PC-3 (cell line): ENCODE data around the gene MLANA. TPM values are rescaled to one million over a fixed set of nuclear protein-coding genes. Genes with fewer than 3 reads are reported as not detected.

Experiments
- ATAC-seq: fragments of 200-7000 bp; cut with Tn5 transposase; 2 replicates; pipeline ENCODE4 v1.9.1; 2020; ENCODE audit warnings: mild to moderate bottlenecking, moderate library complexity
- BruUV-seq: library from RNA; stranded (reverse); fragments of 400-500 nt; replicated peaks from 2 replicates; lab custom pipeline; 2021; lab: Mats Ljungman, UMichigan
- CTCF ChIA-PET: fragments of 300-600 bp; sonication (Branson Sonifier 250); formaldehyde crosslinking; loops from one replicate; lab custom pipeline; 2022; ENCODE audit warnings: antibody characterized with exemption; lab: Charles Lee
- POLR2A ChIA-PET: fragments of 300-600 bp; sonication (Branson Sonifier 250); formaldehyde crosslinking; loops from one replicate; lab custom pipeline; 2022; ENCODE audit warnings: antibody characterized with exemption; ENCODE audit not compliant: unreplicated experiment; lab: Charles Lee
- DNase-seq: peaks from one replicate; pipeline ENCODE4 v3.0.0-alpha.2; 2015
- H2AFZ ChIP-seq: fragments of 300-600 bp; sonication (generic); 2 replicates; pipeline ENCODE4 v1.6.0; 2016; ENCODE audit warnings: antibody characterized with exemption, low read length
- H3F3A ChIP-seq: fragments of 300-600 bp; sonication (generic); one replicate; pipeline ENCODE4 v1.6.0; 2017; ENCODE audit warnings: antibody characterized with exemption, low read length, control low read depth, mild to moderate bottlenecking; ENCODE audit not compliant: unreplicated experiment
- H3K27ac ChIP-seq: fragments of 300-600 bp; sonication (generic); 2 replicates; pipeline ENCODE4 v1.5.1; 2016; ENCODE audit warnings: mild to moderate bottlenecking, low read length
- H3K27me3 ChIP-seq: fragments of 300-600 bp; sonication (generic); 2 replicates; pipeline ENCODE4 v1.6.1; 2016; ENCODE audit warnings: low read length, mixed read lengths
- H3K36me3 ChIP-seq: fragments of 300-600 bp; sonication (generic); 2 replicates; pipeline ENCODE4 v1.6.1; 2016; ENCODE audit warnings: low read depth, mixed run types, low read length, mixed read lengths
- H3K4me1 ChIP-seq: fragments of 300-600 bp; sonication (generic); 2 replicates; pipeline ENCODE4 v1.5.1; 2016; ENCODE audit warnings: low read length; ENCODE audit not compliant: insufficient read depth
- H3K4me2 ChIP-seq: fragments of 300-600 bp; sonication (generic); 2 replicates; pipeline ENCODE4 v1.6.0; 2016; ENCODE audit warnings: low read length
- H3K4me3 ChIP-seq: fragments of 300-600 bp; sonication (generic); 2 replicates; pipeline ENCODE4 v1.5.1; 2016; ENCODE audit warnings: mild to moderate bottlenecking, low read length, mixed read lengths
- H3K79me2 ChIP-seq: fragments of 300-600 bp; sonication (generic); 2 replicates; pipeline ENCODE4 v1.6.1; 2017; ENCODE audit warnings: low read length, mixed read lengths
- H3K9ac ChIP-seq: fragments of 300-600 bp; sonication (generic); 2 replicates; pipeline ENCODE4 v1.6.0; 2016; ENCODE audit warnings: mild to moderate bottlenecking, low read length
- H3K9me2 ChIP-seq: fragments of 300-600 bp; sonication (generic); replicated peaks from 2 replicates; pipeline ENCODE4 v1.6.1; 2016; ENCODE audit warnings: mixed run types, low read length, mixed read lengths
- H3K9me3 ChIP-seq: fragments of 300-600 bp; sonication (generic); 2 replicates; pipeline ENCODE4 v1.6.1; 2016; ENCODE audit warnings: low read length, mixed read lengths
- H4K20me1 ChIP-seq: fragments of 300-600 bp; sonication (generic); 2 replicates; pipeline ENCODE4 v1.6.1; 2016; ENCODE audit warnings: low read length, mixed read lengths
- CTCF ChIP-seq: fragments of 300-600 bp; sonication (generic); conservative IDR thresholded peaks from 2 replicates; pipeline ENCODE4 v1.5.1; 2017; ENCODE audit warnings: antibody characterized with exemption, low read depth, mild to moderate bottlenecking, low read length
- EZH2 ChIP-seq: fragments of 300-600 bp; sonication (generic); IDR thresholded peaks from one replicate; pipeline ENCODE4 v1.6.1; 2017; ENCODE audit warnings: antibody characterized with exemption, mild to moderate bottlenecking, low read length; ENCODE audit not compliant: unreplicated experiment
- EZH2phosphoT487 ChIP-seq: fragments of 300-600 bp; sonication (generic); IDR thresholded peaks from 2 replicates; pipeline ENCODE4 v1.6.1; 2018; ENCODE audit warnings: mild to moderate bottlenecking, antibody characterized with exemption, low read length, borderline replicate concordance
- intact Hi-C: fragments of 100-400 bp; cut with micrococcal nuclease; formaldehyde crosslinking; loops from 2 replicates; pipeline ENCODE4 v1.9.0; 2023
- total RNA-seq: library from RNA; depleted of rRNA; stranded (reverse); fragments of >200 nt; gene quantifications from 2 replicates; pipeline ENCODE4 v1.2.3, GENCODE V29; 2014

MLANA gene
- total RNA-seq, 1 experiment from 2014 or later = not detected

GRCh38 chr9:5872511-5872910, 18.2 kb upstream of the MLANA start:
- Histone ChIP-seq H3K27ac (no peak overlapping the region), H3K9me3 (no peaks in the 10 kb centered on the region), H3K27me3 (no peaks in the 10 kb centered on the region), H3F3A (no peaks in the 10 kb centered on the region), H3K36me3 (no peaks in the 10 kb centered on the region), H4K20me1 (no peaks in the 10 kb centered on the region), H2AFZ (no peak overlapping the region), H3K4me3 (no peak overlapping the region), H3K9ac (no peak overlapping the region), H3K79me2 (no peaks in the 10 kb centered on the region), H3K4me1 (no peaks in the 10 kb centered on the region), H3K4me2 (no peak overlapping the region), H3K9me2 (no peaks in the 10 kb centered on the region)
- intact Hi-C loops = no loop called here
- ChIA-PET CTCF (no interaction called here), POLR2A (no interaction called here)
- ATAC-seq (no peak), DNase-seq (no peak)
- TF ChIP-seq EZH2 = no peak
- no peak for TF ChIP-seq CTCF
- TF ChIP-seq EZH2phosphoT487 = no peak
- BruUV-seq = no TSS peak

GRCh38 chr9:5873439-5873838, 17.2 kb upstream of the MLANA start:
- H3K4me3 ChIP-seq = no peak overlapping the region
- no peak overlapping the region for H3K27ac ChIP-seq
- no peak for ATAC-seq
- intact Hi-C loops = no loop called here
- H3K9me2 ChIP-seq = no peaks in the 10 kb centered on the region
- no peaks in the 10 kb centered on the region for H3K79me2 ChIP-seq
- no peak overlapping the region for H3K9ac ChIP-seq
- no peak overlapping the region for H2AFZ ChIP-seq
- H3K4me1 ChIP-seq = no peaks in the 10 kb centered on the region
- H3K4me2 ChIP-seq = no peak overlapping the region
- no TSS peak for BruUV-seq
- H3K9me3 ChIP-seq = no peaks in the 10 kb centered on the region
- no peak for DNase-seq
- TF ChIP-seq EZH2phosphoT487 (no peak), EZH2 (no peak), CTCF (no peak)
- no peaks in the 10 kb centered on the region for H4K20me1 ChIP-seq
- no peaks in the 10 kb centered on the region for H3F3A ChIP-seq
- POLR2A ChIA-PET = no interaction called here
- no peaks in the 10 kb centered on the region for H3K27me3 ChIP-seq
- no peaks in the 10 kb centered on the region for H3K36me3 ChIP-seq
- CTCF ChIA-PET = no interaction called here

GRCh38 chr9:5874048-5874447, 16.6 kb upstream of the MLANA start:
- intact Hi-C loops = no loop called here
- Histone ChIP-seq H3K27me3 (no peaks in the 10 kb centered on the region), H3K4me3 (no peak overlapping the region), H3K4me1 (peaks cover 2% of the 10 kb centered on the region; the same call in 1 of the 2 replicates), H4K20me1 (no peaks in the 10 kb centered on the region), H3K9ac (no peak overlapping the region), H3K9me3 (no peaks in the 10 kb centered on the region), H3K36me3 (no peaks in the 10 kb centered on the region), H3K27ac (no peak overlapping the region), H3K9me2 (no peaks in the 10 kb centered on the region), H3K4me2 (no peak overlapping the region), H3F3A (no peaks in the 10 kb centered on the region), H3K79me2 (no peaks in the 10 kb centered on the region), H2AFZ (no peak overlapping the region)
- ATAC-seq (no peak), DNase-seq (no peak)
- TF ChIP-seq EZH2phosphoT487 = no peak
- no peak for TF ChIP-seq EZH2
- TF ChIP-seq CTCF = no peak
- ChIA-PET POLR2A (no interaction called here), CTCF (no interaction called here)
- BruUV-seq = no TSS peak
